Stomach (tissue), 4 donors: ENCODE results near the gene CLDN1.

Source experiments
- POLR2A ChIP-seq, 4 donors: fragments of 450-650 bp; IDR thresholded peaks; one replicate each; pipeline ENCODE4 v1.6.1; 2016; ENCODE audit warnings: antibody characterized with exemption in 4 of 4, control low read depth in 2 of 4, mild to moderate bottlenecking in 1 of 4, moderate library complexity in 1 of 4
- TF ChIP-seq, protein P1 (sequence below), 7 experiments: fragments of 450-650 bp in 4 of 7; fragments of 200-600 bp in 3 of 7; sonication (generic) in 3 of 7; IDR thresholded peaks; one replicate each; pipeline ENCODE4 v1.5.1; 2016 to 2019; ENCODE audit warnings: antibody characterized with exemption in 7 of 7, control low read depth in 2 of 7, mild to moderate bottlenecking in 1 of 7

DNA sequence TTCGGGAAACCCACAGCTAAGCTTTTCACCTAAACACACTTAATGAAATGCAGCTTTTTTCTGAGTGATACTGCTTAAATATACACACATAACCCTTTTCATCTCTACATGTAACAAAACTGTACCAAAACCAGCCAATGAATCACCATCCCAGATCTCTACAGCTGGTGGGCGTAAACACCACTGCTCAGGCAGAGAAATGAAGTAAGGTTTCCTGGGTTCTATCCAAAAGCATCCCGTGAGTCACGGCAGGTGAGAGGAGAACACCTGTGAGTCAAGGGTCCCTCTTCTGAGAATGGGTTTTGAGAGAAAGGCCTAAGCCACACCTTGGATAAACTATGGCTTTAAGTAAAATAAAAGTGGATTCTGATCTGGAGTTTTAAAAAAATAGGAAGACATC lies 2.6 kb downstream of the CLDN1 start:
- TF ChIP-seq, protein P1, sequence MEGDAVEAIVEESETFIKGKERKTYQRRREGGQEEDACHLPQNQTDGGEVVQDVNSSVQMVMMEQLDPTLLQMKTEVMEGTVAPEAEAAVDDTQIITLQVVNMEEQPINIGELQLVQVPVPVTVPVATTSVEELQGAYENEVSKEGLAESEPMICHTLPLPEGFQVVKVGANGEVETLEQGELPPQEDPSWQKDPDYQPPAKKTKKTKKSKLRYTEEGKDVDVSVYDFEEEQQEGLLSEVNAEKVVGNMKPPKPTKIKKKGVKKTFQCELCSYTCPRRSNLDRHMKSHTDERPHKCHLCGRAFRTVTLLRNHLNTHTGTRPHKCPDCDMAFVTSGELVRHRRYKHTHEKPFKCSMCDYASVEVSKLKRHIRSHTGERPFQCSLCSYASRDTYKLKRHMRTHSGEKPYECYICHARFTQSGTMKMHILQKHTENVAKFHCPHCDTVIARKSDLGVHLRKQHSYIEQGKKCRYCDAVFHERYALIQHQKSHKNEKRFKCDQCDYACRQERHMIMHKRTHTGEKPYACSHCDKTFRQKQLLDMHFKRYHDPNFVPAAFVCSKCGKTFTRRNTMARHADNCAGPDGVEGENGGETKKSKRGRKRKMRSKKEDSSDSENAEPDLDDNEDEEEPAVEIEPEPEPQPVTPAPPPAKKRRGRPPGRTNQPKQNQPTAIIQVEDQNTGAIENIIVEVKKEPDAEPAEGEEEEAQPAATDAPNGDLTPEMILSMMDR (IDR thresholded peaks at IDR 0.05): no peak
- TF ChIP-seq POLR2A (IDR thresholded peaks at IDR 0.05): no peak
